Thyroid gland (tissue), 4 donors: ENCODE data around the gene KCNAB2.

Source experiments
- POLR2A ChIP-seq, 2 donors: fragments of 450-650 bp; IDR thresholded peaks; one replicate each; pipeline ENCODE4 v1.6.1; 2017; ENCODE audit warnings: antibody characterized with exemption in 2 of 2, mild to moderate bottlenecking in 2 of 2, moderate library complexity in 1 of 2
- TF ChIP-seq, protein P1 (sequence below), 6 experiments: fragments of 200-600 bp in 3 of 6; fragments of 450-650 bp in 3 of 6; sonication (generic) in 3 of 6; IDR thresholded peaks; one replicate each; pipeline ENCODE4 v1.5.1; 2016 to 2019; ENCODE audit warnings: antibody characterized with exemption in 6 of 6, mild to moderate bottlenecking in 2 of 6, inconsistent platforms in 1 of 6, moderate library complexity in 1 of 6

DNA sequence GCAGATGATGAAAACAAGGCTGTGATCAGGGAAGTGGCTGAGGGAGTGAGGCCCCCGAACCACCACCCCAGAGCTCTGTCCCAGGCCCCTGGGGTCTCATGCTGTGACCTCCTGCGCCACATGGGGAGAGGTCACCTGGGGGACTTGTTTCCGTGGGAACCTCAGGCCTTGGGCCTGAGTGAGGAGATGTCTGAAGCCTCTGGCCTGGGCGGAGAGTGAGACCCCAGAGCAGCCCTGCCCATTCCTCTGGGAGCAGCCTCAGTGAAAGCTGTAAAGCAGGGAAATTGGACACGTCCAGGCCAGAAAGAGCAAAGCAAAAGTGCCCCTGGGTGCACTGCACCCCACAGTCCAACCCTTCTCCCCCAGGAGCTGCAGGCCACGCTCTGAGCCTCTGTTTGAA is 37.0 kb upstream of the KCNAB2 start:
- TF ChIP-seq, protein P1, sequence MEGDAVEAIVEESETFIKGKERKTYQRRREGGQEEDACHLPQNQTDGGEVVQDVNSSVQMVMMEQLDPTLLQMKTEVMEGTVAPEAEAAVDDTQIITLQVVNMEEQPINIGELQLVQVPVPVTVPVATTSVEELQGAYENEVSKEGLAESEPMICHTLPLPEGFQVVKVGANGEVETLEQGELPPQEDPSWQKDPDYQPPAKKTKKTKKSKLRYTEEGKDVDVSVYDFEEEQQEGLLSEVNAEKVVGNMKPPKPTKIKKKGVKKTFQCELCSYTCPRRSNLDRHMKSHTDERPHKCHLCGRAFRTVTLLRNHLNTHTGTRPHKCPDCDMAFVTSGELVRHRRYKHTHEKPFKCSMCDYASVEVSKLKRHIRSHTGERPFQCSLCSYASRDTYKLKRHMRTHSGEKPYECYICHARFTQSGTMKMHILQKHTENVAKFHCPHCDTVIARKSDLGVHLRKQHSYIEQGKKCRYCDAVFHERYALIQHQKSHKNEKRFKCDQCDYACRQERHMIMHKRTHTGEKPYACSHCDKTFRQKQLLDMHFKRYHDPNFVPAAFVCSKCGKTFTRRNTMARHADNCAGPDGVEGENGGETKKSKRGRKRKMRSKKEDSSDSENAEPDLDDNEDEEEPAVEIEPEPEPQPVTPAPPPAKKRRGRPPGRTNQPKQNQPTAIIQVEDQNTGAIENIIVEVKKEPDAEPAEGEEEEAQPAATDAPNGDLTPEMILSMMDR (IDR thresholded peaks at IDR 0.05), result no peak
- TF ChIP-seq POLR2A (IDR thresholded peaks at IDR 0.05), result no peak
